ENCODE results near the gene PFKFB3. TPM values are rescaled to one million over a fixed set of nuclear protein-coding genes. Genes with fewer than 3 reads are reported as not detected.
"Not testable (repeated sequence)": the region's sequence is repeated elsewhere in the genome, so short reads cannot be mapped to it uniquely, and the experiment has no call there.

Gene PFKFB3
- total RNA-seq, 6 donors from 2014 or later: 48.2 to 236 (median 83.5) TPM

- TF ChIP-seq CTCF (IDR thresholded peaks at IDR 0.05) (no peak), EP300 (IDR thresholded peaks at IDR 0.05) (no peak), POLR2AphosphoS5 (IDR thresholded peaks at IDR 0.05) (no peak), POLR2A (IDR thresholded peaks at IDR 0.05) (no peak)
- Histone ChIP-seq H3K4me1 (peaks cover 16 to 20% (median 18%) of the 10 kb centered on the region in 4 donors), H3K9me3 (no peaks in the 10 kb centered on the region), H3K36me3 (no peaks in the 10 kb centered on the region), H3K4me3 (no peak overlapping the region), H3K27me3 (no peaks in the 10 kb centered on the region), H3K27ac (peak overlapping the region in 1 of 4 donors; percentile 16)
- WGBS, 2 donors: 66 to 80% methylated on average over 15 of the region's 15 CpGs
- no peak for DNase-seq
- ATAC-seq (ENCODE audit: low FRiP score in 2 of 2): peak in 1 of 2 donors; percentile 51
Measured at GRCh38 chr10:6279540-6280267, 77.0 kb downstream of the PFKFB3 start.

- DNase-seq: no peak
- no peak overlapping the region for H3K27ac ChIP-seq
- no peaks in the 10 kb centered on the region for H3K9me3 ChIP-seq
- no peak for ATAC-seq (ENCODE audit: low FRiP score in 2 of 2)
- no peak for TF ChIP-seq POLR2AphosphoS5 (IDR thresholded peaks at IDR 0.05)
- no peak for TF ChIP-seq CTCF (IDR thresholded peaks at IDR 0.05)
- TF ChIP-seq EP300 (IDR thresholded peaks at IDR 0.05): no peak
- no peak for TF ChIP-seq POLR2A (IDR thresholded peaks at IDR 0.05)
- no peaks in the 10 kb centered on the region for H3K36me3 ChIP-seq
- H3K4me3 ChIP-seq: no peak overlapping the region
- H3K27me3 ChIP-seq: no peaks in the 10 kb centered on the region
- H3K4me1 ChIP-seq: peaks cover 11 to 16% (median 14%) of the 10 kb centered on the region in 4 donors
- 66 to 76% methylated on average over 8 of the region's 8 CpGs for WGBS, 2 donors
Measured at GRCh38 chr10:6280291-6280690, 77.6 kb downstream of the PFKFB3 start.

GRCh38 chr10:6282454-6282958, 79.8 kb downstream of the PFKFB3 start:
- no peaks in the 10 kb centered on the region for H3K36me3 ChIP-seq
- DNase-seq: no peak

GRCh38 chr10:6283655-6284054, 80.9 kb downstream of the PFKFB3 start:
- DNase-seq (no peak), ATAC-seq (ENCODE audit: low FRiP score in 2 of 2) (no peak)
- Histone ChIP-seq H3K4me3 (no peak overlapping the region), H3K4me1 (peaks cover 0 to 6% (median 5%) of the 10 kb centered on the region in 4 donors), H3K9me3 (no peaks in the 10 kb centered on the region), H3K27me3 (no peaks in the 10 kb centered on the region), H3K27ac (no peak overlapping the region), H3K36me3 (no peaks in the 10 kb centered on the region)
- no peak for TF ChIP-seq CTCF (IDR thresholded peaks at IDR 0.05)
- no peak for TF ChIP-seq EP300 (IDR thresholded peaks at IDR 0.05)
- no peak for TF ChIP-seq POLR2A (IDR thresholded peaks at IDR 0.05)
- no peak for TF ChIP-seq POLR2AphosphoS5 (IDR thresholded peaks at IDR 0.05)
- WGBS, 2 donors: 91 to 95% methylated on average over 8 of the region's 8 CpGs

More at GRCh38 chr10:6282454-6282958, 79.8 kb downstream of the PFKFB3 start:
- H3K4me1 ChIP-seq: peaks cover 0 to 6% (median 5%) of the 10 kb centered on the region in 4 donors
- no peak for ATAC-seq (ENCODE audit: low FRiP score in 2 of 2)
- WGBS, 2 donors: 91 to 99% methylated on average over 5 of the region's 5 CpGs
- H3K27me3 ChIP-seq: no peaks in the 10 kb centered on the region
- no peaks in the 10 kb centered on the region for H3K9me3 ChIP-seq
- H3K27ac ChIP-seq: no peak overlapping the region
- TF ChIP-seq CTCF (IDR thresholded peaks at IDR 0.05) (no peak), EP300 (IDR thresholded peaks at IDR 0.05) (no peak)
- H3K4me3 ChIP-seq: no peak overlapping the region

- H3K4me1 ChIP-seq: peaks cover 0 to 14% (median 4%) of the 10 kb centered on the region in 4 donors
- H3K27ac ChIP-seq: peak overlapping the region in 1 of 4 donors; percentile 19
- H3K27me3 ChIP-seq; H3K9me3 ChIP-seq; DNase-seq; H3K4me3 ChIP-seq; ATAC-seq (ENCODE audit: low FRiP score in 2 of 2); H3K36me3 ChIP-seq: not testable (repeated sequence)
- 79 to 85% methylated on average over 3 of the region's 3 CpGs for WGBS, 2 donors
Measured at GRCh38 chr10:6290621-6291020, 87.9 kb downstream of the PFKFB3 start.
